OCI-LY7 (cell line): Measurements from ENCODE around the gene SEMA3C.

Experiments
- CTCF ChIP-seq: fragments of 200-600 bp; sonication (generic); conservative IDR thresholded peaks from 2 replicates; pipeline ENCODE4 v1.5.1; 2014; ENCODE audit warnings: mild to moderate bottlenecking, antibody characterized with exemption, low read length, moderate library complexity, mixed read lengths
- EZH2phosphoT487 ChIP-seq: fragments of 200-600 bp; sonication (generic); IDR thresholded peaks from 2 replicates; pipeline ENCODE4 v1.6.1; 2018; ENCODE audit warnings: low read depth, borderline replicate concordance, mild to moderate bottlenecking, mixed run types, antibody characterized with exemption, low read length, moderate library complexity, mixed read lengths

DNA sequence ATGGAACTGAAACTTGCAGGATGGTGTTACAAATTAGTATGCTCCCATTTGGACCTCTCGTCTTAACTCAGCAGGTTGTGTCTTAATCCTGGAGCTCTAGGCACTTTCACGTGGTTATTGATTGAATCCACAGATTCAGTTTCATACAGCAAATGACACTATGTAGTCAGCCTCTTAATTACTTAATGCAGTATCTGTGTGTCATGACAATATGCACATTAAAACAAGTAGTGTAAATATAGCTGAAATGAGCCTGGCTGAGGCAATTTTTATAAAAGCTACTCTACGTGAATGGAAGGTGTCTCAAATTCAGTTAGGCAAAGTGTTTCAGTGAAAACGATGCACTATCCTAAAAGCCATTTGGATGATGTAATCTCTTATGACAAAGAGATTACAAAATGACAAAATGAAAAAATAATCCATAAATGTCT lies 193.7 kb downstream of the SEMA3C start:
- TF ChIP-seq CTCF (no peak), EZH2phosphoT487 (no peak)
